Measurements from ENCODE around the gene PAX7. TPM values are rescaled to one million over a fixed set of nuclear protein-coding genes. Genes with fewer than 3 reads are reported as not detected.

Gene PAX7
- total RNA-seq, 1 donor, result not detected

DNA sequence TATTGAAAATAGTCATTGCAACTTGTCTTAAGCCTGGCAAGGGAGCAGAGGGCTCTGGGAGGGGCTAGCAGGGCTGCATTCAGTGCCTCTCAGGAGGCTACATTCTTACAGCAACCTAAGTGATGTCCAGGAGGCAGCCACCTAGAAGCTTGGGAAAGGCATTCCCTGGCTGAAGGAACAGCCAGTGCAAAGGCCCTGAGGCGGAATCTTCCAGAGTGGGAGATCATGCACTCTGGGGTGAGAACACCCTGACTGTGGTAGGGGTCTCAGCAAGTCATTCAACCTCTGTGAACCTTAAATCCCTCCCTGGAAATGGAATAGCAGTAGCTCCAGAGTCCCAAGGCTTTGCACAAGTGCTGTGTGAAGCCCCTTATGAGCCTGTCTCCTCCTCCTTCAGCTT, 144.7 kb downstream of the PAX7 start:
- Histone ChIP-seq H3K79me2 (ENCODE audit: insufficient read depth, low read length) (no peaks in the 10 kb centered on the region), H3K4me3 (ENCODE audit: insufficient read depth, low read length) (no peak overlapping the region), H3K4me2 (ENCODE audit: insufficient read depth, low read length) (no peak overlapping the region), H3K9me3 (ENCODE audit: low read depth, low read length) (no peaks in the 10 kb centered on the region), H3K27me3 (ENCODE audit: insufficient read depth, low read length) (peaks cover 9% of the 10 kb centered on the region), H3K27ac (ENCODE audit: low read depth, low read length) (no peak overlapping the region), H2AFZ (ENCODE audit: low read length) (no peak overlapping the region), H4K20me1 (ENCODE audit: insufficient read depth, low read length) (no peaks in the 10 kb centered on the region), H3K4me1 (ENCODE audit: insufficient read depth, low read length) (no peaks in the 10 kb centered on the region), H3K36me3 (ENCODE audit: insufficient read depth, low read length) (no peaks in the 10 kb centered on the region)
- TF ChIP-seq CTCF (IDR thresholded peaks at IDR 0.05; ENCODE audit: extremely low read depth, low read depth, low read length), result no peak
- no peak for DNase-seq (ENCODE audit: insufficient read length, low spot score, missing footprints)

- no peak for DNase-seq (ENCODE audit: insufficient read length, low spot score, missing footprints)
- H3K27me3 ChIP-seq (ENCODE audit: insufficient read depth, low read length), result peaks cover 6% of the 10 kb centered on the region
- no peak overlapping the region for H3K4me2 ChIP-seq (ENCODE audit: insufficient read depth, low read length)
Measured at GRCh38 chr1:18776777-18777176, 146.1 kb downstream of the PAX7 start.

GRCh38 chr1:18778437-18778836, 147.8 kb downstream of the PAX7 start:
- DNase-seq (ENCODE audit: insufficient read length, low spot score, missing footprints), result no peak
- H3K36me3 ChIP-seq (ENCODE audit: insufficient read depth, low read length), result no peaks in the 10 kb centered on the region
- H4K20me1 ChIP-seq (ENCODE audit: insufficient read depth, low read length), result no peaks in the 10 kb centered on the region
- H3K27ac ChIP-seq (ENCODE audit: low read depth, low read length), result no peak overlapping the region
- TF ChIP-seq CTCF (IDR thresholded peaks at IDR 0.05; ENCODE audit: extremely low read depth, low read depth, low read length), result no peak
- no peak overlapping the region for H3K4me3 ChIP-seq (ENCODE audit: insufficient read depth, low read length)
- no peaks in the 10 kb centered on the region for H3K4me1 ChIP-seq (ENCODE audit: insufficient read depth, low read length)
- peaks cover 11% of the 10 kb centered on the region for H3K27me3 ChIP-seq (ENCODE audit: insufficient read depth, low read length)
- H3K79me2 ChIP-seq (ENCODE audit: insufficient read depth, low read length), result no peaks in the 10 kb centered on the region
- H2AFZ ChIP-seq (ENCODE audit: low read length), result no peak overlapping the region
- no peaks in the 10 kb centered on the region for H3K9me3 ChIP-seq (ENCODE audit: low read depth, low read length)
- H3K4me2 ChIP-seq (ENCODE audit: insufficient read depth, low read length), result no peak overlapping the region

More at GRCh38 chr1:18776777-18777176, 146.1 kb downstream of the PAX7 start:
- no peaks in the 10 kb centered on the region for H3K4me1 ChIP-seq (ENCODE audit: insufficient read depth, low read length)
- no peak for TF ChIP-seq CTCF (IDR thresholded peaks at IDR 0.05; ENCODE audit: extremely low read depth, low read depth, low read length)
- H3K4me3 ChIP-seq (ENCODE audit: insufficient read depth, low read length), result no peak overlapping the region
- H3K79me2 ChIP-seq (ENCODE audit: insufficient read depth, low read length), result no peaks in the 10 kb centered on the region
- H4K20me1 ChIP-seq (ENCODE audit: insufficient read depth, low read length), result no peaks in the 10 kb centered on the region
- no peak overlapping the region for H2AFZ ChIP-seq (ENCODE audit: low read length)
- no peaks in the 10 kb centered on the region for H3K36me3 ChIP-seq (ENCODE audit: insufficient read depth, low read length)
- H3K27ac ChIP-seq (ENCODE audit: low read depth, low read length), result no peak overlapping the region
- H3K9me3 ChIP-seq (ENCODE audit: low read depth, low read length), result no peaks in the 10 kb centered on the region

- TF ChIP-seq CTCF (IDR thresholded peaks at IDR 0.05; ENCODE audit: extremely low read depth, low read depth, low read length), result no peak
- Histone ChIP-seq H2AFZ (ENCODE audit: low read length) (no peak overlapping the region), H3K4me2 (ENCODE audit: insufficient read depth, low read length) (no peak overlapping the region), H3K4me3 (ENCODE audit: insufficient read depth, low read length) (no peak overlapping the region), H3K79me2 (ENCODE audit: insufficient read depth, low read length) (no peaks in the 10 kb centered on the region), H4K20me1 (ENCODE audit: insufficient read depth, low read length) (no peaks in the 10 kb centered on the region), H3K9me3 (ENCODE audit: low read depth, low read length) (no peaks in the 10 kb centered on the region), H3K36me3 (ENCODE audit: insufficient read depth, low read length) (no peaks in the 10 kb centered on the region), H3K27ac (ENCODE audit: low read depth, low read length) (no peak overlapping the region), H3K27me3 (ENCODE audit: insufficient read depth, low read length) (peaks cover 24% of the 10 kb centered on the region), H3K4me1 (ENCODE audit: insufficient read depth, low read length) (no peaks in the 10 kb centered on the region)
- DNase-seq (ENCODE audit: insufficient read length, low spot score, missing footprints), result no peak
Measured at GRCh38 chr1:18781031-18781430, 150.4 kb downstream of the PAX7 start.
